Measurements from ENCODE around the gene HAUS7.

DNA sequence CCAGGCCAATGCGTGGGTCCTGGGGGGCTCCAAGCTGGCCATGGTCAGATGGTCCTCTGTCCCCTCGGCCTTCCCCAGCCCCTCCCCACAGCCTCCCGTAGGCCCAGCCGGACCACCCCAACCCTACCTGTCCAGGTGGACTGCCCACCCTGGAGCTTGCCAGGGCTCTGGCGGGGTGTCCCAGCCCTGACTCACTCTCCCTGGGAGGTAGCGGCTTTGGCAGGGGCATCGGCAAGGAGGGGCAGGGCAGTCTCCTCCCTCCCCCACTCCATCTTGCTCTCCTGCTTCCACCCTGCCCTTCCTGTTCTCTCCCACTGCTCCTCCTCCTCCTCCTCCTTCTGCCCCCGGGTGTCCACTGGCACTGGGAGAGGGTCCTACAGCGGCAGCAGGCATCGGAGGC lies 31.8 kb upstream of the HAUS7 start:
- TF ChIP-seq, protein P1, sequence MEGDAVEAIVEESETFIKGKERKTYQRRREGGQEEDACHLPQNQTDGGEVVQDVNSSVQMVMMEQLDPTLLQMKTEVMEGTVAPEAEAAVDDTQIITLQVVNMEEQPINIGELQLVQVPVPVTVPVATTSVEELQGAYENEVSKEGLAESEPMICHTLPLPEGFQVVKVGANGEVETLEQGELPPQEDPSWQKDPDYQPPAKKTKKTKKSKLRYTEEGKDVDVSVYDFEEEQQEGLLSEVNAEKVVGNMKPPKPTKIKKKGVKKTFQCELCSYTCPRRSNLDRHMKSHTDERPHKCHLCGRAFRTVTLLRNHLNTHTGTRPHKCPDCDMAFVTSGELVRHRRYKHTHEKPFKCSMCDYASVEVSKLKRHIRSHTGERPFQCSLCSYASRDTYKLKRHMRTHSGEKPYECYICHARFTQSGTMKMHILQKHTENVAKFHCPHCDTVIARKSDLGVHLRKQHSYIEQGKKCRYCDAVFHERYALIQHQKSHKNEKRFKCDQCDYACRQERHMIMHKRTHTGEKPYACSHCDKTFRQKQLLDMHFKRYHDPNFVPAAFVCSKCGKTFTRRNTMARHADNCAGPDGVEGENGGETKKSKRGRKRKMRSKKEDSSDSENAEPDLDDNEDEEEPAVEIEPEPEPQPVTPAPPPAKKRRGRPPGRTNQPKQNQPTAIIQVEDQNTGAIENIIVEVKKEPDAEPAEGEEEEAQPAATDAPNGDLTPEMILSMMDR (IDR thresholded peaks at IDR 0.05; ENCODE audit: insufficient read depth, low read length): no peak
- TF ChIP-seq, protein P2, sequence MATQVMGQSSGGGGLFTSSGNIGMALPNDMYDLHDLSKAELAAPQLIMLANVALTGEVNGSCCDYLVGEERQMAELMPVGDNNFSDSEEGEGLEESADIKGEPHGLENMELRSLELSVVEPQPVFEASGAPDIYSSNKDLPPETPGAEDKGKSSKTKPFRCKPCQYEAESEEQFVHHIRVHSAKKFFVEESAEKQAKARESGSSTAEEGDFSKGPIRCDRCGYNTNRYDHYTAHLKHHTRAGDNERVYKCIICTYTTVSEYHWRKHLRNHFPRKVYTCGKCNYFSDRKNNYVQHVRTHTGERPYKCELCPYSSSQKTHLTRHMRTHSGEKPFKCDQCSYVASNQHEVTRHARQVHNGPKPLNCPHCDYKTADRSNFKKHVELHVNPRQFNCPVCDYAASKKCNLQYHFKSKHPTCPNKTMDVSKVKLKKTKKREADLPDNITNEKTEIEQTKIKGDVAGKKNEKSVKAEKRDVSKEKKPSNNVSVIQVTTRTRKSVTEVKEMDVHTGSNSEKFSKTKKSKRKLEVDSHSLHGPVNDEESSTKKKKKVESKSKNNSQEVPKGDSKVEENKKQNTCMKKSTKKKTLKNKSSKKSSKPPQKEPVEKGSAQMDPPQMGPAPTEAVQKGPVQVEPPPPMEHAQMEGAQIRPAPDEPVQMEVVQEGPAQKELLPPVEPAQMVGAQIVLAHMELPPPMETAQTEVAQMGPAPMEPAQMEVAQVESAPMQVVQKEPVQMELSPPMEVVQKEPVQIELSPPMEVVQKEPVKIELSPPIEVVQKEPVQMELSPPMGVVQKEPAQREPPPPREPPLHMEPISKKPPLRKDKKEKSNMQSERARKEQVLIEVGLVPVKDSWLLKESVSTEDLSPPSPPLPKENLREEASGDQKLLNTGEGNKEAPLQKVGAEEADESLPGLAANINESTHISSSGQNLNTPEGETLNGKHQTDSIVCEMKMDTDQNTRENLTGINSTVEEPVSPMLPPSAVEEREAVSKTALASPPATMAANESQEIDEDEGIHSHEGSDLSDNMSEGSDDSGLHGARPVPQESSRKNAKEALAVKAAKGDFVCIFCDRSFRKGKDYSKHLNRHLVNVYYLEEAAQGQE (IDR thresholded peaks at IDR 0.05; ENCODE audit: insufficient replicate concordance, low read depth): no peak
- no peak for TF ChIP-seq POLR2AphosphoS5 (IDR thresholded peaks at IDR 0.05; ENCODE audit: low read depth)

Data from HL-60 (cell line).